ENCODE data around the gene KCNQ5.

KCNQ5 gene

GRCh38 chr6:73002588-73002987 is 380.7 kb downstream of the KCNQ5 start:
- Histone ChIP-seq H4K91ac (ENCODE audit: low read depth, low read length) (no peak overlapping the region), H3K18ac (ENCODE audit: low read length) (no peak overlapping the region), H3K4me3 (ENCODE audit: low read depth, low read length) (no peak overlapping the region), H3K23ac (ENCODE audit: low read length) (no peak overlapping the region), H3K9me3 (ENCODE audit: insufficient read depth, low read depth, low read length) (no peaks in the 10 kb centered on the region), H3K4me2 (ENCODE audit: low read length) (no peak overlapping the region), H3K27ac (ENCODE audit: low read depth, low read length) (no peak overlapping the region), H3K4ac (ENCODE audit: low read depth, low read length) (no peak overlapping the region), H2BK5ac (ENCODE audit: low read depth, low read length, poor library complexity) (no peak overlapping the region), H4K12ac (ENCODE audit: low read depth, low read length) (no peak overlapping the region), H3K9ac (ENCODE audit: low read length) (no peak overlapping the region), H3K14ac (ENCODE audit: low read length) (no peak overlapping the region), H2BK120ac (ENCODE audit: insufficient read depth, low read length, poor library complexity) (no peak overlapping the region), H3K79me1 (ENCODE audit: low read length) (no peaks in the 10 kb centered on the region), H3K79me2 (ENCODE audit: control insufficient read depth, insufficient read depth, low read length, poor library complexity) (no peaks in the 10 kb centered on the region), H4K8ac (ENCODE audit: low read depth, low read length) (no peak overlapping the region), H2AK5ac (ENCODE audit: low read length) (no peak overlapping the region), H2BK12ac (ENCODE audit: low read length) (no peak overlapping the region), H3K36me3 (ENCODE audit: control insufficient read depth in 1 of 2, insufficient read depth in 2 of 2, low read length in 2 of 2) (no peaks in the 10 kb centered on the region), H3K4me1 (ENCODE audit: control insufficient read depth in 1 of 2, insufficient read depth in 2 of 2, low read length in 2 of 2) (no peaks in the 10 kb centered on the region), H3K27me3 (ENCODE audit: insufficient read depth, low read length) (no peaks in the 10 kb centered on the region), H2AFZ (ENCODE audit: insufficient read depth, low read length, poor library complexity) (no peak overlapping the region)
- DNase-seq = no peak

- no peak overlapping the region for H3K4me2 ChIP-seq (ENCODE audit: low read length)
- H2BK120ac ChIP-seq (ENCODE audit: insufficient read depth, low read length, poor library complexity) = no peak overlapping the region
- no peak overlapping the region for H2AK5ac ChIP-seq (ENCODE audit: low read length)
- WGBS (ENCODE audit: extremely low coverage, insufficient coverage, insufficient read length) = no CpG with 5 or more reads among the region's 3 CpGs
- no peak overlapping the region for H4K91ac ChIP-seq (ENCODE audit: low read depth, low read length)
- no peak overlapping the region for H4K12ac ChIP-seq (ENCODE audit: low read depth, low read length)
- no peak overlapping the region for H3K23ac ChIP-seq (ENCODE audit: low read length)
- no peaks in the 10 kb centered on the region for H3K9me3 ChIP-seq (ENCODE audit: insufficient read depth, low read depth, low read length)
- no peaks in the 10 kb centered on the region for H3K79me1 ChIP-seq (ENCODE audit: low read length)
- no peaks in the 10 kb centered on the region for H3K79me2 ChIP-seq (ENCODE audit: control insufficient read depth, insufficient read depth, low read length, poor library complexity)
- H3K27ac ChIP-seq (ENCODE audit: low read depth, low read length) = no peak overlapping the region
- no peak overlapping the region for H3K4me3 ChIP-seq (ENCODE audit: low read depth, low read length)
- H3K4me1 ChIP-seq (ENCODE audit: control insufficient read depth in 1 of 2, insufficient read depth in 2 of 2, low read length in 2 of 2) = no peaks in the 10 kb centered on the region
- H2BK5ac ChIP-seq (ENCODE audit: low read depth, low read length, poor library complexity) = no peak overlapping the region
- no peak for DNase-seq
- no peak overlapping the region for H3K9ac ChIP-seq (ENCODE audit: low read length)
- no peak overlapping the region for H2AFZ ChIP-seq (ENCODE audit: insufficient read depth, low read length, poor library complexity)
- no peak overlapping the region for H2BK12ac ChIP-seq (ENCODE audit: low read length)
- H3K18ac ChIP-seq (ENCODE audit: low read length) = no peak overlapping the region
- H3K27me3 ChIP-seq (ENCODE audit: insufficient read depth, low read length) = no peaks in the 10 kb centered on the region
- H4K8ac ChIP-seq (ENCODE audit: low read depth, low read length) = no peak overlapping the region
- H3K14ac ChIP-seq (ENCODE audit: low read length) = no peak overlapping the region
- H3K4ac ChIP-seq (ENCODE audit: low read depth, low read length) = no peak overlapping the region
- H3K36me3 ChIP-seq (ENCODE audit: control insufficient read depth in 1 of 2, insufficient read depth in 2 of 2, low read length in 2 of 2) = no peaks in the 10 kb centered on the region
These were observed 381.4 kb downstream of the KCNQ5 start for GRCh38 chr6:73003302-73003701.

GRCh38 chr6:73004231-73004630 is 382.4 kb downstream of the KCNQ5 start:
- Histone ChIP-seq H2BK120ac (ENCODE audit: insufficient read depth, low read length, poor library complexity) (no peak overlapping the region), H2AFZ (ENCODE audit: insufficient read depth, low read length, poor library complexity) (no peak overlapping the region), H2BK5ac (ENCODE audit: low read depth, low read length, poor library complexity) (no peak overlapping the region), H3K18ac (ENCODE audit: low read length) (no peak overlapping the region), H3K4me3 (ENCODE audit: low read depth, low read length) (no peak overlapping the region), H4K91ac (ENCODE audit: low read depth, low read length) (no peak overlapping the region), H3K27ac (ENCODE audit: low read depth, low read length) (no peak overlapping the region), H3K9me3 (ENCODE audit: insufficient read depth, low read depth, low read length) (no peaks in the 10 kb centered on the region), H3K4me2 (ENCODE audit: low read length) (no peak overlapping the region), H4K12ac (ENCODE audit: low read depth, low read length) (no peak overlapping the region), H3K14ac (ENCODE audit: low read length) (no peak overlapping the region), H4K8ac (ENCODE audit: low read depth, low read length) (no peak overlapping the region), H3K27me3 (ENCODE audit: insufficient read depth, low read length) (no peaks in the 10 kb centered on the region), H3K79me2 (ENCODE audit: control insufficient read depth, insufficient read depth, low read length, poor library complexity) (no peaks in the 10 kb centered on the region), H3K79me1 (ENCODE audit: low read length) (no peaks in the 10 kb centered on the region), H3K4me1 (ENCODE audit: control insufficient read depth in 1 of 2, insufficient read depth in 2 of 2, low read length in 2 of 2) (no peaks in the 10 kb centered on the region), H3K23ac (ENCODE audit: low read length) (no peak overlapping the region), H3K9ac (ENCODE audit: low read length) (no peak overlapping the region), H2BK12ac (ENCODE audit: low read length) (no peak overlapping the region), H3K36me3 (ENCODE audit: control insufficient read depth in 1 of 2, insufficient read depth in 2 of 2, low read length in 2 of 2) (peaks cover 0 to 2% of the 10 kb centered on the region in 2 experiments), H2AK5ac (ENCODE audit: low read length) (no peak overlapping the region), H3K4ac (ENCODE audit: low read depth, low read length) (no peak overlapping the region)
- no peak for DNase-seq

GRCh38 chr6:73004861-73005260 is 383.0 kb downstream of the KCNQ5 start:
- no peaks in the 10 kb centered on the region for H3K79me1 ChIP-seq (ENCODE audit: low read length)
- H2BK120ac ChIP-seq (ENCODE audit: insufficient read depth, low read length, poor library complexity) = no peak overlapping the region
- no peak overlapping the region for H3K14ac ChIP-seq (ENCODE audit: low read length)
- H3K23ac ChIP-seq (ENCODE audit: low read length) = no peak overlapping the region
- H3K4me2 ChIP-seq (ENCODE audit: low read length) = no peak overlapping the region
- H3K4me1 ChIP-seq (ENCODE audit: control insufficient read depth in 1 of 2, insufficient read depth in 2 of 2, low read length in 2 of 2) = no peaks in the 10 kb centered on the region
- no CpG with 5 or more reads among the region's 2 CpGs for WGBS (ENCODE audit: extremely low coverage, insufficient coverage, insufficient read length)
- H3K79me2 ChIP-seq (ENCODE audit: control insufficient read depth, insufficient read depth, low read length, poor library complexity) = no peaks in the 10 kb centered on the region
- H2BK5ac ChIP-seq (ENCODE audit: low read depth, low read length, poor library complexity) = no peak overlapping the region
- DNase-seq = no peak
- H3K18ac ChIP-seq (ENCODE audit: low read length) = no peak overlapping the region
- H2AFZ ChIP-seq (ENCODE audit: insufficient read depth, low read length, poor library complexity) = no peak overlapping the region
- no peak overlapping the region for H2BK12ac ChIP-seq (ENCODE audit: low read length)
- H2AK5ac ChIP-seq (ENCODE audit: low read length) = no peak overlapping the region
- H3K9ac ChIP-seq (ENCODE audit: low read length) = no peak overlapping the region
- H4K12ac ChIP-seq (ENCODE audit: low read depth, low read length) = no peak overlapping the region
- no peak overlapping the region for H3K4me3 ChIP-seq (ENCODE audit: low read depth, low read length)
- H3K36me3 ChIP-seq (ENCODE audit: control insufficient read depth in 1 of 2, insufficient read depth in 2 of 2, low read length in 2 of 2) = peaks cover 0 to 2% of the 10 kb centered on the region in 2 experiments
- H3K9me3 ChIP-seq (ENCODE audit: insufficient read depth, low read depth, low read length) = no peaks in the 10 kb centered on the region
- no peaks in the 10 kb centered on the region for H3K27me3 ChIP-seq (ENCODE audit: insufficient read depth, low read length)
- no peak overlapping the region for H3K27ac ChIP-seq (ENCODE audit: low read depth, low read length)
- H4K91ac ChIP-seq (ENCODE audit: low read depth, low read length) = no peak overlapping the region
- no peak overlapping the region for H3K4ac ChIP-seq (ENCODE audit: low read depth, low read length)
- H4K8ac ChIP-seq (ENCODE audit: low read depth, low read length) = no peak overlapping the region

GRCh38 chr6:73006146-73006545 is 384.3 kb downstream of the KCNQ5 start:
- Histone ChIP-seq H4K91ac (ENCODE audit: low read depth, low read length) (no peak overlapping the region), H3K23ac (ENCODE audit: low read length) (no peak overlapping the region), H3K36me3 (ENCODE audit: control insufficient read depth in 1 of 2, insufficient read depth in 2 of 2, low read length in 2 of 2) (peaks cover 0 to 2% of the 10 kb centered on the region in 2 experiments), H3K9me3 (ENCODE audit: insufficient read depth, low read depth, low read length) (no peaks in the 10 kb centered on the region), H2BK120ac (ENCODE audit: insufficient read depth, low read length, poor library complexity) (no peak overlapping the region), H2BK12ac (ENCODE audit: low read length) (no peak overlapping the region), H3K9ac (ENCODE audit: low read length) (no peak overlapping the region), H4K12ac (ENCODE audit: low read depth, low read length) (no peak overlapping the region), H3K4me2 (ENCODE audit: low read length) (no peak overlapping the region), H2BK5ac (ENCODE audit: low read depth, low read length, poor library complexity) (no peak overlapping the region), H3K27me3 (ENCODE audit: insufficient read depth, low read length) (no peaks in the 10 kb centered on the region), H3K14ac (ENCODE audit: low read length) (no peak overlapping the region), H2AFZ (ENCODE audit: insufficient read depth, low read length, poor library complexity) (no peak overlapping the region), H4K8ac (ENCODE audit: low read depth, low read length) (no peak overlapping the region), H2AK5ac (ENCODE audit: low read length) (no peak overlapping the region), H3K4ac (ENCODE audit: low read depth, low read length) (no peak overlapping the region), H3K18ac (ENCODE audit: low read length) (no peak overlapping the region), H3K4me3 (ENCODE audit: low read depth, low read length) (no peak overlapping the region), H3K79me2 (ENCODE audit: control insufficient read depth, insufficient read depth, low read length, poor library complexity) (no peaks in the 10 kb centered on the region), H3K79me1 (ENCODE audit: low read length) (no peaks in the 10 kb centered on the region), H3K4me1 (ENCODE audit: control insufficient read depth in 1 of 2, insufficient read depth in 2 of 2, low read length in 2 of 2) (no peaks in the 10 kb centered on the region), H3K27ac (ENCODE audit: low read depth, low read length) (no peak overlapping the region)
- DNase-seq = no peak
- no CpG with 5 or more reads among the region's 2 CpGs for WGBS (ENCODE audit: extremely low coverage, insufficient coverage, insufficient read length)
